ENCODE results near the gene CDC45.
"Not testable (repeated sequence)": the region's sequence is repeated elsewhere in the genome, so short reads cannot be mapped to it uniquely, and the experiment has no call there.

CDC45 gene

DNA sequence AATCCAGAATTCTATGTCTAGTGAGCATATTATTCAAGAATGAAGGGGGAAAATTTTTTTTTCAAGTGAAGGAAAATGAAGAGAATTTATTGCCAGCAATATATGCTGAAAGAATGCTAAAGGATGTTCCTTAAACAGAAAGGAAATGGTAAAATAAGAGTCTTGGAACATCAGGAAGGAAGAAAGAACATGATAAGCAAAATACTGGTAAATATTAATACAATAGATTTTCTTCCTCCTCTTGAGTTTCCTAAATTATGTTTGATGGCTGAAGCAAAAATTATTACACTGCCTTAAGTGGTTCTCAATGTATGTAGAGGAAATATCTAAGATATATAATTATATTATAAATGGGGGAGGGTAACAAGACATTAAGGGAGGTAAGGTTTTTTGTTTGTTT lies 54.1 kb downstream of the CDC45 start:
- no peak for DNase-seq

DNA sequence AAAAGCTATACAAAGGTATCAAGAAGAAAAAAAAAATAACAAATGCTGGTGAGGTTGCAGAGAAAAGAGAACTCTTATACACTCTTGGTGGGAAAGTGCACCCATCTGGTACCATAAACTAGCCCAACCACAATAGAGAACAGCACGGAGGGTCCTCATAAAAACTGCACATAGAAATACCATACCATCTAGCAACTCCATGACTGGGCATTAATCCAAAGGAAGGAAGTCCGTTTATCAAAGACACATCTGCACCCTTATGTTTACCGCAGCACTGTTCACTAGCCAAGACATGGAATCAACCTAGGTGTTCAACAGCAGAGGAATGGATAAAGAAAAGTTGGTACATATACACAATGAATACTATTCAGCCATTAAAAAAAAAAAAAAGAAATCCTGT lies 55.3 kb downstream of the CDC45 start:
- DNase-seq, result peak; percentile 41

GRCh38 chr22:19536564-19536963 lies 56.8 kb downstream of the CDC45 start:
- DNase-seq, result no peak

- DNase-seq, result no peak
These were observed 58.3 kb downstream of the CDC45 start for GRCh38 chr22:19537941-19538488.

- DNase-seq, result no peak
These were observed 60.7 kb downstream of the CDC45 start for GRCh38 chr22:19540394-19540793.

DNA sequence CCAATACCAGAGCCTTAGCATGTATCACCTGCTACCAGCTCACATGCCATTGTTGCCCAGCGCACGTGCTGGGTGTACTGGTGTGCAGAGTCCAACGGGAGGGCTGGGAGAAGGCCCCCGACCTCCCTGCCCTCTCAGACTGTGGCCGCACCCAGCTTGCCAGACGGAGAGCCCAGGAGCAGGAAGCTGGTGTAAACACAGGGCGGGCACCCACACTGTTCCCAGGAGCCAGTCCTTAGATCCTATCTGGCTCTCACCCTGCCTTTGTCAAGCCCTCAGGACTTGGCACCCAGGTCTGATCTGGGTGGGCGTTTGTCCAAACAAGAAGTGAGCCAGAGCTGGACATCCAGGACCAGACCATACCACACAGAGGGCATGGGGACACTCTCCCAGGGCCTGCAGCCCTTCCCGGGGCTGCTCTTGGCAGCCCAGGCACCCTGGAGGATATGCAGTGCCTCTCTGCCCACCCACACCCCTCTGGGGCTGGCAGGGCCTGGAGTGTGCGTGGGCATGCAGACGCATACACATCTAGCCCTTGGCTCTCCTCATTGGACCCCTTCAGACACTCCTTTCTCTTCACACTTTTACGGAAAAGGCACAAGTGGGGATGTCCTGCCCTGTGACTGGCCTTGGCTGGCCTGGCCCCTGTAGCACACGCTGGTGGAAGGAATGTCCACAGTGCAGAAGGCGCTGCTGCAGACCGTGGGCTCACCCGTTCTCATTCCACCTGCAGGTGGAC lies 64.4 kb downstream of the CDC45 start:
- DNase-seq, result no peak

DNA sequence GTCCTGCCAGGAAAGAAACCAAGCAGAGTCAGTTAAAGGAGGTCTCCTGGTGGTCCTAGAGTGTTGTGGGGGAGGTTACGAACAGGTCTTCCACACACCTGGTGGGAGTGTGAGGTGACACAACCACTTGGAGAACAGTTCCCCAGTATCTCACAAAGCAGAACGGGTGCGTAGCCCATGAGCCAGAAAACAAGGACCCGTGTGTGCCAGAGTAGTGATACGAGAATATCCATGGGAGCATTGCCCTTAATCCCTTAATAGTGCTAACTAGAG lies 66.2 kb downstream of the CDC45 start:
- no peak for DNase-seq

DNA sequence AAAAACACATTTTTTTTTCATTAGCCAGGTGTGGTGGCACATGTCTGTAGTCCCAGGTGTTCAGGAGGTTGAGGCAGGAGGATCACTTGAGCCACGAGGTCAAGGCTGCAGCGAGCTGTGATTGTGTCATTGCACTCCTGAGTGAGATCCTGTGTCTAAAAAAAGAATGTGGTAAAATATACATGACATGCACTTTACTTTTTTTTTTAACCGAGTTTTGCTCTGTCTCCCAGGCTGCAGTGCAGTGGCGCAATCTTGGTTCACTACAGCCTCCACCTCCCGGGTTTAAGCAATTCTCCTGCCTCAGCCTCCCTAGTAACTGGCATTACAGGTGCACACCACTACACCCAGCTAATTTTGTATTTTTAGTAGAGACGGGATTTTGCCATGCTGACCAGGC lies 67.0 kb downstream of the CDC45 start:
- DNase-seq, result no peak

GRCh38 chr22:19547620-19548019 lies 67.9 kb downstream of the CDC45 start:
- DNase-seq, result no peak

GRCh38 chr22:19548427-19548826 lies 68.7 kb downstream of the CDC45 start:
- not testable (repeated sequence) for DNase-seq

DNA sequence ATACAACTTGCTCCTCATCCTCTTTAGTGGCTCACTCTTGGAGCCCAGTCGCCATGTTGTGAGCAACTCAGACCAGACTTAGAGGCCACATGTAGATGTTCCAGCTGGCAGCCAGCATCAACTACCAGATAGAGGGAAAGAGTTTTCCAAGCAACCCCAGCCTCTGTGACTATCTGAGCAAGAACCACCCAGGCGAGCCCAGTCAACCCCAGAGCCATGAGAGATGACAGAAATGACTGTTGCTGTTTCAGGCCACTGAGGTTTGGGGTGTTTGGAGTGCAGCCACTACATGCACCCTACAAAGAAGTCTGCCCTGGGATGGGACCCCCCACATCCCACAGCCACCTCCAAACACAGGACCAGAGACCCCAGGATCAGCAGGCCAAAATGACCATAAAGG lies 69.2 kb downstream of the CDC45 start:
- no peak for DNase-seq

DNA sequence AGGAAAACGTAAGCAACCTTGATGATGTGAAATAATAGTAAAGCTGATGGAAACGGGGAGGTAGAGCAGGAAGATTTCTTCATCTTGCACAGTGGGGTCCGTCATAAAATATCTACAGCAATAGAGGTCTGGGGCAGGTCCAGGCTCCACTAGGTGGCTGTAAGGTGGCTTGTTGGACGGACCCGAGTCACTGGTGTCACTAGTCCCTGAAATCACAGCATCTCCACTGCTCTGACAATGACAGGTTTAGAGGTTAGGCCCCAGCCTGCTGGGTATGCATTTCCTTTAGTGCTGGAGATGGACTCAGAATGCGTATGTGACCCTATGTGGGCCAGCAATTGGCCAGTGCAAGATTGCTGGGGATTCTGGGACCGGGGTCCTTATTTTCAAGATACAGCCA lies 69.7 kb downstream of the CDC45 start:
- no peak for DNase-seq

DNA sequence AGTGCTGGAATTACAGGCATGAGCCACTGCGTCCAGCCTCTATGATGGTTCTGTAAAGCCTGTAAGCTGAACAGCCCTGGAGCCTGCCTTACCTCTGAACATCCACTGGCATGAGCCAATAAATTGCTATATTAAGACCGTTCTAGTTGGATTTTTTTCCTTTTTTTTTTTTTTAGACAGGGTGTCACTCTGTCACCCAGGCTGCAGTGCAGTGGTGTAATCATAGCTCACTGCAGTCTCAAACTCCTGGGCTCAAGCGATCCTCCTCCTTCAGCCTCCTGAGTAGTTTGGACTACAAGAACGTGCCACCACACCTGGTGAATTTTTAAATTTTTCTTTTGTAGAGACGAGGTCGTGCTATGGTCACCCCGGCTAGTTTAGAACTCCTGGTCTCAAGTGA lies 70.7 kb downstream of the CDC45 start:
- no peak for DNase-seq

- DNase-seq, result no peak
These were observed 73.5 kb downstream of the CDC45 start for GRCh38 chr22:19553201-19553600.

DNA sequence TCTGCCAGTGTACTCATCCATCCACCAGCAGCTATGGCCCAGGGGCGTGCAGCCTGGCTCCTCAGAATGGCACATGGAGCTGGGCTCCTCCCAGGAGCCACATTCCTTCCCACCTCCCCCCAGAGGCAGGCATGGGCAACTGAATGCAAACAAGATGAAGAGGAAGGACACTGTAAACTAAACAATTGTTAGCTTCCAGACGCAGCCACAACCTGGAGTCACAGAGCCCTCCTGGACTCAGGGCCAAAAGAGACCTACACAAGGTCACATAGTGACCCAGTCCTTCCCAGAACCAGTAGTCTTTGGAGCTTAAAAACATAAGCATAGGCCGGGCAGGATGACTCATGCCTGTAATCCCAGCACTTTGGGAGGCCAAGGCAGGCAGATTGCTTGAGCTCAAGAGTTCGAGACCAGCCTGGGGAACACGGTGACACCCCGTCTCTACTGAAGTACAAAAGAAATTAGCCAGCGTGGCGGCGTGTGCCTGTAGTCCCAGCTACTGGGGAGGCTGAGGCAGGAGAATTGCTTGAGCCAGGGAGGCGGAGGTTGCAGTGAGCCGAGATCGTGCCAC lies 75.2 kb downstream of the CDC45 start:
- no peak for DNase-seq

DNA sequence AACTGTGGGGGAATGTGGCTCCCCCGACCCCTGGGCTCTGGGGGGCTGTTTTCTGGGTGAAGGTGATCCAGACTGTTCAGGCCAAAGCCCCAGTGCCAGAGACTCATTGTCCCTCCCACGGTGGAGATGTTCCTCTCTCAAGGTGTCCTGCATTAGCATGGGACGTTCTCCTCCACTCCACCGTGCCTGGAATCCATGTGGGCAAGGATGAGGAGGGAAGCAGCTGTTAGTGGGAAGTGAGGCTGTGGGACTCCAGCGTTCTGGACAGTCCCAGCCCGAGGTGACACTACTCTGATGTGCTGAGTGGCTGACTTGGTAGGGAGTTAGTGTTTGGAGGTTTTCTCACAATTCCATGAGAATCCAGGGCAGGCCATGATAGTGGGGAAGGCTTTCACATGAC lies 75.9 kb downstream of the CDC45 start:
- DNase-seq, result no peak

GRCh38 chr22:19556963-19557545 lies 77.3 kb downstream of the CDC45 start:
- no peak for DNase-seq

GRCh38 chr22:19559324-19559811 lies 79.6 kb downstream of the CDC45 start:
- DNase-seq, result no peak

DNA sequence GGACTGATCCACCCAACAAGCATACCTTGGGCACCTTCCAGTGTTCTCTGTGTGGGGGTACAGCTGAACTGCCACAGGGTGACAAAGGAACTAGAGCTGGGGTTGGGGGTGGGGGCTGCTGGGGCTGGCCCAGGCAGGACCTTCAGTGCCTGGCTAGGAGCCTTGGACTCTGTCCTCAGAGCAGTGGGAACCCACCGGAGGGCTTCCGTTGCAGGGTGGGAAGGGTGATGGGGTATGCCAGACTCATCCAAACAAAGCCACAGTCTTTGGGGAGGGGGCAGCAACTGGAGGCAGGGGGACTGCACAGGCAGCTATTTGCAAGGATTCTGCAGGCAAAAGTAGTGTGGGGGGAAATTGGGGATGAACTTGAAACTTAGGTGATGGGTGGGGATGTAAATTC lies 80.2 kb downstream of the CDC45 start:
- DNase-seq, result no peak

DNA sequence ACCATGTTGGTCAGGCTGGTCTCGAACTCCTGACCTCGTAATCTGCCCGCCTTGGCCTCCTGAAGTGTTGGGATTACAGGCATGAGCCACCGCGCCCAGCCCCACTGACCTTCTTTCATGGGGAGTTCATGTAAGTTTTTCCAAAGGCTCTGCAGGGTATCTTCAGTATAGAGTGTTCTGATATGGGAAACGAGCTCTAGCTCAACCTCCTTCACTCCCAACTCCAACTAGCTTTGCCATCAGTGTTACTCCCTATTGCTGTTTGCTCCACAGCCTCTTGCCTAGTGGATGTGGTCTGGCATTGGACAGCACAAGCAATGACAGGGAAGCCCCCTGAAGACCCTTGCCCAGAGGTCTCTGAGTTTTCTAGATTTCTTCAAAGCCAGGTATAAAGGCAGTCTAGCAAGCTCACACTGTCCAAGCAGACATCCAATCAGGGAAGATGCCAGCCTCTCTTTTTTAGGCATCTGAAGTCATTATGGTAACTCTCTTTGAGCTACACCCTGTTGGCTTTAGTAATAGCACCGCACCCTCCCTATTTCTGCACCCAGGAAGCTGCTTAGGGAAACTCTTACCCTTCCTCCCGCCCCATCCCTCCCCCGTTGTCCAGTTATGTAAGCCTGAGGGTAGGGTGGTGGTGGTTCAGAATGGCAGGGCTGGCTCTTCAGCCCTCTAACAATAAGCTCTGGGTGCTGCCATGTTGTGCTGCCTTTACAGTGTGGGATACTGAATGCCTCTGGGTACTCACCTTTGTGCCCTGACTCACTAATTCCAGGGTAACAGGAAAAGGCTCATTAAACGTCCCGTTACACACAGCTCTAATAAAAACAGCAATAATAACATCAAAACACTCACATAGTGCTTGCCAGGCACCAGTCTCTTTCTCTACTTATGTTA lies 85.9 kb downstream of the CDC45 start:
- no peak for DNase-seq

DNA sequence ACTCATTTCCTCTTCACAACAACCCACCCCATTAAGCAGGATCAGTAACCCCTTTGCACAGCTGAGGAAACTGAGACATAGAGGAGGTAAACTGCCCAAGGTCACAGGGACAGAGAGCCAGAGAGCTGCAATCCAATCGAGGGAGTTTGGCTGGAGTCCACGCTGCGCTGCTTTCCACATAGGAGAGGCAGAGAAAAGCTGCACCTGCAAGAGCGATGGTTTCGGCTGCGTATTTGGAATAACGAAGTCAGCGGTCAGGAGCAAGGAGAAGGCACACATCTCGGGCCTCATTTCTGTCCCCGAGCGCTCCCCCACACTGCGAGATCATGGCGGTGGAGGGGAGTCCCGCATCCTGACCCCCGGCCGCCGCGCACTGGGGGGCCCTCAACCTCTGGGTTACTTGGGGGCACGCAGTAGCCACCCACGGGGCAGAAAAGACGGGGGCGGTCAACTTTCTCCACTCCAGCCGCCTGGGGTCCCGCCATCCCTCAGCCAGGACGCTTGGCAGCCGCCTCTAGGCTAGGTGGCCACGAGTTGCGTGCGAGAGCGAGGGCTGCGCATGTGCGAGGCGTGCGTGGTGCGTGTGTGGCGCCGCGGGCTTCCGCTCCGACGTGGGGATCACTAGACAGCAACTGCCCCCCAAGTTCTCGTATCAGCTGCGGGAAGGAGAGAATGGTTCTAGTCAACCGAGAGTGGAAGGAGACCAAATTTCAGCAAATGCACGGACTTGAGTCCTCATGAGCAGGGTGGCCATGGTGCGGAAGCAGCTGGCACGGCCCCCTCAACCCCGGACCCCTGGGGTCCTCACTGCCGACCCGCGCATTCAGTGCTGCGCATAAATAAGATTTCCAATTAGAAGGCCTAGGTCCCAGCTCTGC lies 86.8 kb downstream of the CDC45 start:
- no peak for DNase-seq
